Measurements from ENCODE around the gene USP21. TPM values are rescaled to one million over a fixed set of nuclear protein-coding genes. Genes with fewer than 3 reads are reported as not detected.

The USP21 gene
- total RNA-seq, 1 experiment from 2014 or later, result 40.9 TPM

- no peaks in the 10 kb centered on the region for H3K27me3 Mint-ChIP-seq (ENCODE audit: unreplicated experiment)
- intact Hi-C loops (cut with micrococcal nuclease; ENCODE audit: unreplicated experiment), result loop anchor here (5.0 to 10.0 kb wide), 2 partner anchors 302 to 415 kb away; no protein-coding TSS in a partner anchor
- DNase-seq, result peak; percentile 74
These were observed 19.5 kb upstream of the USP21 start for GRCh38 chr1:161139766-161140165.

GRCh38 chr1:161140755-161141400 lies 18.4 kb upstream of the USP21 start:
- peaks cover 9% of the 10 kb centered on the region for H3K4me1 Mint-ChIP-seq (ENCODE audit: low read depth, unreplicated experiment)
- H3K4me3 Mint-ChIP-seq (ENCODE audit: low read depth, unreplicated experiment), result no peak overlapping the region
- no peak for TF ChIP-seq CTCF (IDR thresholded peaks at IDR 0.05; ENCODE audit: unreplicated experiment)
- DNase-seq, result no peak
- no peak overlapping the region for H3K27ac Mint-ChIP-seq (ENCODE audit: unreplicated experiment)
- intact Hi-C loops (cut with micrococcal nuclease; ENCODE audit: unreplicated experiment), result no loop called here
- no peaks in the 10 kb centered on the region for H3K36me3 Mint-ChIP-seq (ENCODE audit: insufficient read depth, unreplicated experiment)
- CTCF ChIA-PET, result interaction anchor here (0.6 to 1.1 kb wide), 3 partner anchors 8 to 67 kb away, joined by 3 to 5 read pairs (median 3); partner anchors contain the start of gene USP21
- BruUV-seq (replicated peaks), result no TSS peak
- no peaks in the 10 kb centered on the region for H3K27me3 Mint-ChIP-seq (ENCODE audit: unreplicated experiment)
- H3K9me3 Mint-ChIP-seq (ENCODE audit: low read depth, unreplicated experiment), result no peaks in the 10 kb centered on the region

More at GRCh38 chr1:161139766-161140165, 19.5 kb upstream of the USP21 start:
- CTCF ChIA-PET, result no interaction called here
- no peak for TF ChIP-seq CTCF (IDR thresholded peaks at IDR 0.05; ENCODE audit: unreplicated experiment)
- H3K27ac Mint-ChIP-seq (ENCODE audit: unreplicated experiment), result no peak overlapping the region
- no peaks in the 10 kb centered on the region for H3K9me3 Mint-ChIP-seq (ENCODE audit: low read depth, unreplicated experiment)
- H3K4me3 Mint-ChIP-seq (ENCODE audit: low read depth, unreplicated experiment), result no peak overlapping the region
- H3K4me1 Mint-ChIP-seq (ENCODE audit: low read depth, unreplicated experiment), result peaks cover 9% of the 10 kb centered on the region
- BruUV-seq (replicated peaks), result no TSS peak
- H3K36me3 Mint-ChIP-seq (ENCODE audit: insufficient read depth, unreplicated experiment), result no peaks in the 10 kb centered on the region

GRCh38 chr1:161145832-161146231 lies 13.5 kb upstream of the USP21 start:
- DNase-seq, result no peak
- H3K4me3 Mint-ChIP-seq (ENCODE audit: low read depth, unreplicated experiment), result no peak overlapping the region
- no peak for TF ChIP-seq CTCF (IDR thresholded peaks at IDR 0.05; ENCODE audit: unreplicated experiment)
- BruUV-seq (replicated peaks), result no TSS peak
- CTCF ChIA-PET, result interaction anchor here (0.5 to 0.7 kb wide), 3 partner anchors 13 to 240 kb away, joined by 3 to 5 read pairs (median 5); no protein-coding TSS in a partner anchor
- H3K27me3 Mint-ChIP-seq (ENCODE audit: unreplicated experiment), result no peaks in the 10 kb centered on the region
- intact Hi-C loops (cut with micrococcal nuclease; ENCODE audit: unreplicated experiment), result no loop called here
- H3K27ac Mint-ChIP-seq (ENCODE audit: unreplicated experiment), result no peak overlapping the region
- no peaks in the 10 kb centered on the region for H3K9me3 Mint-ChIP-seq (ENCODE audit: low read depth, unreplicated experiment)
- H3K36me3 Mint-ChIP-seq (ENCODE audit: insufficient read depth, unreplicated experiment), result no peaks in the 10 kb centered on the region
- no peaks in the 10 kb centered on the region for H3K4me1 Mint-ChIP-seq (ENCODE audit: low read depth, unreplicated experiment)

- CTCF ChIA-PET, result interaction anchor here (0.5 to 1.3 kb wide), 4 partner anchors 13 to 884 kb away, joined by 3 to 5 read pairs (median 3); partner anchors contain the start of gene PPOX
- TF ChIP-seq CTCF (IDR thresholded peaks at IDR 0.05; ENCODE audit: unreplicated experiment), result no peak
- no peaks in the 10 kb centered on the region for H3K9me3 Mint-ChIP-seq (ENCODE audit: low read depth, unreplicated experiment)
- peaks cover 21% of the 10 kb centered on the region for H3K4me1 Mint-ChIP-seq (ENCODE audit: low read depth, unreplicated experiment)
- H3K27ac Mint-ChIP-seq (ENCODE audit: unreplicated experiment), result peak overlapping the region; percentile 100
- peaks cover 31% of the 10 kb centered on the region for H3K36me3 Mint-ChIP-seq (ENCODE audit: insufficient read depth, unreplicated experiment)
- no peaks in the 10 kb centered on the region for H3K27me3 Mint-ChIP-seq (ENCODE audit: unreplicated experiment)
- BruUV-seq (replicated peaks), result no TSS peak
- intact Hi-C loops (cut with micrococcal nuclease; ENCODE audit: unreplicated experiment), result no loop called here
- DNase-seq, result no peak
- peak overlapping the region; percentile 98 for H3K4me3 Mint-ChIP-seq (ENCODE audit: low read depth, unreplicated experiment)
These were observed 6.1 kb upstream of the USP21 start for GRCh38 chr1:161153176-161153575.
